ENCODE results near the gene CAST.

GRCh38 chr5:96745025-96745424 is 82.8 kb downstream of the CAST start:
- TF ChIP-seq CTCF (IDR thresholded peaks at IDR 0.05): no peak
- TF ChIP-seq POLR2A (IDR thresholded peaks at IDR 0.05): no peak

All from adrenal gland (tissue), 5 donors.